GM19099 (cell line): ENCODE results near the gene ZNF524.

Experiments
- POLR2A ChIP-seq: IDR thresholded peaks from 3 replicates; pipeline ENCODE4 v1.6.1; 2011; ENCODE audit warnings: low read depth; ENCODE audit not compliant: insufficient read length; ENCODE audit errors: extremely low read depth

Gene ZNF524

DNA sequence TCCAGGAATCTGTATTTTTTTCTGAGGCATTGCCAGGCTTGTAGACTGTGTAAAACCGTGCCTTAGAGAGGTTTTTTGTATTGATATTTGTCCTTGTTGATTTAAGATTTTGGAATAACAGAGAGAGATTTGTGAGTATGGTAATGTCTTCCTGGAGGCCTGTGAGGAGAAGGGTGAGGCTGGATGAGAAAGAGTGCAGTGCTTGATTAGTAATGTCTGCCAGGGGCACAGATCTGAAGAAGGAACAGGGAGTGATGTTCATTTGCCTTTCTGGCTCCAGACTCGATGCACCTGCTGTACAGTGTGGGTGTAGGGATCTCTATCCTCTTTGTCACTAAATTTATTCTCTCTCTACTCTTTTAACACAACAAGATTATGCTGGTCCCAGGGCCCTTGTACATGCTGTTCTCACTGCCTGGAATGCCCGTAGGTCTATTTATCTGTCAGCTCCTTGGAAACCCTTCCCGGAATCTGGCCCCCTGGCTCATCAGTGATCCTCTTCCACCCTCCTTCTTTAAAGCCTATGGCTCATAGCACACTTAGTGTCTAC is 5.0 kb upstream of the ZNF524 start:
- no peak for TF ChIP-seq POLR2A

DNA sequence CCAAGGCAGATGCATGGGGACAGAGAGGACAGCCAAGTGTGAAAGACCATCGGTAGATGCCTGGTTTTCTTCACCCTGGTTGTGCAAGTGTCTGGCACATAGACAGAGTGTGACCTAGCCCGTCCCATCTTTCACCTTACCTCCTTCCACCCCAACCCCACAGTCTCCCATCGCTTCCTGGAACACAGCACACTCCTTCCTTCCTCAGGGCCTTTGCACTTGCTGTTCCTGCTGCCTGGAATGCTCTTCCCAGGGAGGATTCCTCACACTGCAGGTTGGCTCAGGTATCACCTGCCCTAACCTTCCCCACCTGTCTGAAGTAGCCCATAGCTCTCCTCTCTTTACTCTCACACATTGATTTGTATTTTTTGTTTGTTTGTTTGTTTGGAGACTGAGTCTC is 3.8 kb upstream of the ZNF524 start:
- no peak for TF ChIP-seq POLR2A

DNA sequence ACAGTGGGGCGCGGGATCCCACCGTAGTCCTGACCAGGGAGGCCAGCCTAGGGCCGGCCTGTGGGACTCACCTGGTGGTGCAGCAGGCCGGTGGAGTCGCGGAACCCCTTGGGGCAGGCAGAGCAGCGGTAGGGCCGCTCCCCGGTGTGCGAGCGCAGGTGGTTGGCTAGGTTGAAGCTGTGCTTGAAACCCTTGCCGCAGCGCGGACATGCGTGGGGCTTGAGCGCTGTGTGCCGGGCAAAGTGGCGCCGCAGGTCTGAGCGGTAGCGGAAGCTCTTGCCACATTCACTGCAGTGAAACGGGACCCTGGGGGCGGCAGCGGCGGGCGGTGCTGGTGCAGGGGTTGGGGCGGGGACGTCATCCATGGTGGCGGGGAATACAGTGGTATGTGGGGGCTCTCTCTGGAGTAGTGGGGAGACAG is 2.6 kb upstream of the ZNF524 start:
- no peak for TF ChIP-seq POLR2A

DNA sequence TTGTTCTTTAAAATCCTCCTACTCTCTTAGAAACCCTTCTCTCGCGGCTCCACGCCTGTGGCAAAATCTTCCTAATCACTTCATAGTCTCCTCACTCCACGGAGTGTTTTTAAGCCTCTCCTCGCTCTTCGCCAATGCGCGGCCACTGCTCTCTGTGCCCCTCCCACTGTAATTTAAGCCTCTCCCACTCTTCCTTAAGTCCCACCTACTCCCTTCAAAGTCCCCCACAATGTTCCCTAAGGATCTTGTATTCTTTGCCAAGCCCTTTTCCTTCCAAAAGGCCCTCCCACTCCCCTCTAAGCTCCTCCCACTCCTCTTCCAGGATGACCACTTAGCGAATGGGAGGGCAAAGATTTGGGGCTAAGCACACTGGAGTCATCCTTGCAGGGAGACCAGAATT is 2.1 kb upstream of the ZNF524 start:
- TF ChIP-seq POLR2A: no peak

DNA sequence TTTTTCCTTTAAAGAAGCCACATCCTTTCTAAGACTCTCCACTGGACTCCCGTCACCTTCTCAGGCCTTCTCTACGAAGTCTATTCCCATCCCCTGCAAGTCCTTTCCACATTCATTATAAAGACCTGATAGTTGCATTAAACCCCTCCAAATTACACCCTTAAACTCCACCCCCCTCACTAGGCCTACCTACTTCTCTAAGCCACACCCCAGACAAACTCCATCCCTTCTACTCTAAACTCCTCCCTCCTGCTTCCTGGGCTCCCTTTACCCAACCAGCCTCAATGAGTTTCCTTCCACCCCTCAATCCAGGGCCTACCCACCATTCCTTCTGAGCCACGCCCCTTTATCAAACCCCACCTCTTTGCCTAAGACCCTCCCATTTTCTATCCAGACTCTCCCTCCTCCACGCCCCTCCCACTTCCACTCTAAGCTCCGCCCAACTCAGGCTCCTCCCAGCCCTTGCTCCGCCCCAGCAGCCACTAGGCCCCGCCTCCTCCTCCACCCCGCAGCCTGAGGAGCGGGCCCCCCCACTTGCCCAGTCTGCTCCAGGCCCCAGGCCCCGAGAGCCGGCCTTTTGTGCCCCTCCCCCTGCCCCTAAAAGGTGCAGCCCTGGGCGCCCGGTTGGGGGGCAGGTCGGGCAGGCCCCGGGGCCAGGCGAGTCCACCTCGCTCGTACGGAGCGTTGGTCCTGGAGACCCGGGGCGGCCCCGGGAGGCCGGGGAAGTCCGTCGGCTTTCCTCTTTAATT is 1.2 kb upstream of the ZNF524 start:
- TF ChIP-seq POLR2A: peak; percentile 65

DNA sequence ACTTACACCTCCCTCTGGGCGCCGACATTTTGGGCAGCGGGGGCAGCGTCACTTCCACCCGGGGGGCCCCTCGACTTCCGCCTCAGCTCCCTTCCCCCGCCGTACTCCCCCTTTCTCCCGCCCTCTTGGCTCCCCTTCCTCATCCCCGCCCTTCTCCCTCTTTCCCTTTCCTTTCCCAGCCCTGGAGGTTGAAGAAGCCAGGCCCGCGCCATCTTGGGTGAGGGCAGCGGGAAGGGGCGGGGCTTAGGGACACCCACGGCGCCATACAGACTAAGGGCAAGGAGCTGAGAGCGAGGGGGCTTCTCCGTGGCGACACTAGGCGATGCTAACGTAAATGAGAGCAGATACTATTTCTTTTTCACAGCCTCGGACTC is 633 bp upstream of the ZNF524 start, which contains the start of gene FIZ1:
Gene FIZ1, minus strand, starts transcription at position 50 of the 374 bp plus-strand sequence. CDS start 1,652 bp downstream, outside the sequence.
- peak; percentile 43 for TF ChIP-seq POLR2A

DNA sequence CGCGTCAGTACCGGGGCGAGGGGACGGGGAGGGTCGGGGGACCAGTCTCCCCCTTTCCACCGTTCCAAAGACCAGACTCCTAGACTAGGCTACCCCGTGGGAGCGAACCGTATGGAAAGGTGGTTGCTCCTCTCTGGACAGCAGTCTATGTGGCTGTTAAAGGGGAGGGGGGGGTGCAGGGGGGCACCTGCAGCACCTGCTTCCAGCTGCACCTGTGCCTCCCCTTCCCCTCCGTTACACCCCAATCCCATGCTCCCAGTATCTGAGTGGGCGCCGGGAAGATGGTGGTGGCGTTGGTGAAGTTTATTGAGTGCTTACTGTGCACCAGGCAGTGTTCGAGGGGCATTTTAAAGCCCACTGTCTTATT is 557 bp downstream of the ZNF524 start:
- peak; percentile 44 for TF ChIP-seq POLR2A

DNA sequence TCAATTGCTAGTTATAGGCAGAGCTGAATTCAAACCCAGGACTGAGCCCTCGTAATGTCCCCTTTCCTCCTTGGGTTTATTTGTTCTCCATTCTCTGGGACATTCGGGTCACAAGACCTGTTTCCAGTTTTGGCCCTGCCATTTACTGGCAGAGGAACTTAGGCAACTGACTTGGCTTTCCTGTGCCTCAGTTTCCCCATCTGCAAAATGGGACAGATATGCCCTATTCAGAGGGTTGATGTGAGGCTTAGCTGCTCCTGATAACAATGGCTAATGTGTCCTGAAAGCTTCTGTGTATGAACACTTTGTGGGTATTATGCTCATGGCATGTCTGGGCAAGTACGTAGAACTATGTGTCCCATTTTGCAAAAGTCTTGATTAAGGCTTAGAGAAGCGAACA is 996 bp downstream of the ZNF524 start:
- no peak for TF ChIP-seq POLR2A

DNA sequence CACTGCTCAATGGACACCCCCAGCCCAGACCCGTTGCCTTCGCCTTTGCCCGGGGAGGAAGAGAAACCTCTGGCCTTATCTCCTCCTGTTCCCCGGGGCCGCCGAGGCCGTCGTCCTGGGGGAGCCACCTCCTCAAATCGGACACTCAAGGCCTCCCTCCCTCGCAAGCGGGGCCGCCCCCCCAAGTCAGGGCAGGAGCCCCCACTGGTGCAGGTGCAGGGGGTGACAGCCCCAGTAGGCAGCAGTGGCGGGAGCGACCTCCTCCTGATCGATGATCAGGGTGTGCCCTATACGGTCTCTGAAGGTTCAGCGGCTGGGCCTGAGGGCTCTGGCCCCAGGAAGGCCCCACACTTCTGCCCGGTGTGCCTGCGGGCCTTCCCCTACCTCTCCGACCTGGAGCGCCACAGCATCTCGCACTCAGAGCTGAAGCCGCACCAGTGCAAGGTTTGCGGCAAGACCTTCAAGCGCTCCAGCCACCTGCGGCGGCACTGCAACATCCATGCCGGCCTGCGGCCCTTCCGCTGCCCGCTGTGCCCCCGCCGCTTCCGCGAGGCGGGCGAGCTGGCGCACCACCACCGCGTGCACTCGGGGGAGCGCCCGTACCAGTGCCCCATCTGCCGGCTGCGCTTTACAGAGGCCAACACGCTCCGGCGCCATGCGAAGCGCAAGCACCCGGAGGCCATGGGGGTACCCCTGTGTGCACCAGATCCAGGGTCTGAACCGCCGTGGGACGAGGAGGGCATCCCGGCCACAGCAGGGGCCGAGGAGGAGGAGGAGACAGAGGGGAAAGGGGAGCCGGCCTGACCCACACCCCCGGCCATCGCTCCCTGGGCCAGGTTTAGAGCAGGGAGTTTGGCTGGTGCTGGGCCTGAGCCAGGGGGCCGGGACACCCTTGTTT is 2.3 kb downstream of the ZNF524 start:
- TF ChIP-seq POLR2A: no peak

DNA sequence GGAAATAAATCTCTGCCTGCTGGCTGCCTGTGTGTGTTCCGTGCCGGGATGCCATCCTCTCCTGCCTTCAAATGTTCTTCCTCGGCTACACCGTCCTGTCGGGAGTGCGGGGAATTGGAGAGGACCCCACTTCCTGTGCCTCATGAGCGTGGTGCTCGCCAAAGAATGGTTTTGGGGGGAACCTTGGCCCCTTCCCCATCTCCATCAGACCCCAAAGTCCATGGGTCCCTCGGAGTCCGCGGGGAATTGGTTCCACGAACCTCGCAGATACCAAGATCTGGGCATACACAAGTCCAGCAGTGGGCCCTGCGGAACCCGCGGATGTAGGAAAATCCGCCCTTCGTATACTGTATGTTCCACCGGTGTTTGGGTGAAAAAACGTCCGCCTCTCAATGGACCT is 3.0 kb downstream of the ZNF524 start:
- no peak for TF ChIP-seq POLR2A

DNA sequence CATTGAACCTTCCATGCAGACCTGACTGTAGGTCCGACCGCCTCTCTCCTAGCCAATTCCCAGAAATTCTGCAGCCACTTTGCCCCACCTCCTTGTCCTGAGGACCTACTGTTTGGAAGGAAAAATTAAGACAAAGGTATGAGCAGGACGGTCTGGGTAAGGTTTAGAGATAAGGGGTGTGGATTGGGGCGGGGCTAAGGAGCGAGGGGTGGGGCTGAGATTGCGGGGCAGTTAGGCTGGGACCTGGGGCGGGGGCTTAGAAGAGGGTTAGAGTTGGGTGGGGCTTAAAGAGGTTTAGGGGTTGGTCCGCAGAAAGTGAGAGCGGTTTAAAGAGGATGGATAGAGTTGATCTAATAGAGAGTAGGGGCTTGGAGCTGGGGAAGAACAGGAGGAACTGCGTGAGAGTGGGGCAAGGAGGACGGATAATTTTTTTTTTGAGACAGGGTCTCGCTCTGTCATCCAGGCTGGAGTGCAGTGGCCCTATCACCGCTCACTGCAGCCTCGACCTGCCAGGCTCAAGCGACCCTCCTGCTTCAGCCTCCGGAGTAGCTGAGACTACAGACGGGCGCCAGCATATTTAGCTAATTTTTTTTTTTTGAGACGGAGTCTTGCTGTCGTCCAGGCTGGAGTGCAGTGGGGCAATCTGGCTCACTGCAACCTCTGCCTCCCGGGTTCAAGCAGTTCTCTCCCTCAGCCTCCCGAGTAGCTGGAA is 3.6 kb downstream of the ZNF524 start:
- no peak for TF ChIP-seq POLR2A

DNA sequence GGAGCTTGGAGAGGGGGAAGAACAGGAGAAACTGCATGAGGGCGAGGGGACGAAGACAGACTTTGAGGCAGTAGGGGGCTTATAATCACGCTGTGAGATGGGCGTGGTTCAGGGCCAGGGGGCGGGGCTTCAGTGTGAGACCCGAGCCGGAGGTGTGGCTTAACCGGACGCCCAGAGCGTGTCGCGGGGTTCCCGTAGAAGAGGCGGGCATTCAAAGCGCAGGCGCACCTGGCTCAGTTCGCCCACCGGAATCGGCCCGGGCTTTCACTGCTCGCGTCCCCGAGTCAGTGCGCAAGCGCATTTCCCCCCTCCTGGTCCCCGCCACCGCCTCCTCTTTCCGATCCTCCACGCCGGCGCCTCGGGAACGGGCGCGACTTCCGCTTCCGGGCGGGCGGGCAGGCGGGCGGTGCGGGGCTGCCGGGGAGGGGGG is 5.1 kb downstream of the ZNF524 start:
- TF ChIP-seq POLR2A: no peak

DNA sequence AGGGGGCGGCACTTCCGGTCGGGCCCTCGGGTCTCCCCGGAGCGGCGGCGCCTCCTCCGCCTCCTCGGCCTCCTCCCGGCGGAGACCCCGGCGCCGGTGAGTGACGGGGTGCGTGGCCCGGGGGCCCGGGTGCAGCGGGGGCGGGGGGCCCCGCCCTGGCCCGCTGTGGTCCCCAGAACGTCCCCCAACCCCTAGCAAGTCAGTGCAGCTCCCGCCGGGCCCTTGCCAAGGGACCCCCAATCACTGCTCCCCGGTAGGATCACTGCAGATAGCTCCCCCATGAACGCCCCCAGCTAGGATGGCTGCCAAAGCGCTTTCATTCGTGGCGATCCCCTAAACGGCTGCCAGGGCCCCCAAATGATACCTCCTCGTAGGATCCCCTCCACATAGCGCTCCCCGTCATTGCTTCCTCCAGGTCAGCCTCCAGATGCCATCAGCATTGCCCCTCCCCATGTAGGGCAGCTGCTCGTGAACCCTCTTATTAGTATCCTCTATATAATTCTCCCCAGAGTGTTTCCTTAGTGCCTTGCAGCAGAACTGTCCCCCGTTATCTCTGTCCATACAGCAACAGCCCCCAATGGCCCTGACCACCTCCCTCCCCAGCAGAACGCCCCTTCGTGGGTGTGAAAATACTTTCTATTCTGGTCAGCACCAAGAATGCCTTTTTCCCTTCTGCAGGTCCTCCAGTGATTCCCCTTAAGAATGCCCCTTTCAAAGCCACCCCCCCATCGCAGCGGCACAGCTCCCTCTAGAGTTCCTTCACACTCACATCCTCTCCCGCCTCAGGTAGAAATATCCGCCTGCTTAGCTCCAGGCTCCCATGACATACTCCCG is 5.8 kb downstream of the ZNF524 start, which contains the start of gene ZNF865:
Gene ZNF865, plus strand, starts transcription at position 11 of the 834 bp plus-strand sequence. CDS start 7,972 bp downstream, outside the sequence.
- peak; percentile 42 for TF ChIP-seq POLR2A

DNA sequence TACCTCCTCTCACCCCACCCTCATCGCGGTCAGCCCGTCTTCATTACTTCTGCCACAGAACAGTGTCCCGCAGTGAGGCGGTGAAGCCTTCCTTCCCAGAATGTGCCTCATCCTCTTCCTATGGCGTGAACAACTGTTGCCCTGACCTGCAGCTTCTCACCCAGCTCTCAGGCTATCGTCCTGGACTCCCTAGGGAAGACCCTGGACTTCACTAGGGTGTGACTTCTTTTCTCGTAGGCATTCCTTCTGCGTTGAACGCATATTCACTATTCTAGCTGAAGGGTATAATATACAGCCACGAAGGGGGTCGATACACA is 6.3 kb downstream of the ZNF524 start:
- TF ChIP-seq POLR2A: no peak
